ENCODE results near the gene UPK3A. TPM values are rescaled to one million over a fixed set of nuclear protein-coding genes. Genes with fewer than 3 reads are reported as not detected.

Gene UPK3A
- not detected for total RNA-seq
- polyA plus RNA-seq (2013, experiment 1 of 2), result 0.21 TPM
- not detected for polyA plus RNA-seq (2013, experiment 2 of 2)
- long read RNA-seq, experiment 1, result 0 reads
- long read RNA-seq, experiment 2, partial matches to known transcripts, result 0 of 1 reads
- long read RNA-seq, experiment 2, other reads (novel, unspliced or antisense), result 1 of 1 reads
- long read RNA-seq, experiment 3, result 0 reads
- long read RNA-seq, experiment 4, partial matches to known transcripts, result 1 of 1 reads
- long read RNA-seq, experiment 4, other reads (novel, unspliced or antisense), result 0 of 1 reads

- Histone ChIP-seq H3K4me1 (ENCODE audit: control insufficient read depth, insufficient read depth, low read length) (peaks cover 9% of the 10 kb centered on the region), H3K9ac (ENCODE audit: extremely low read depth, low read length, poor library complexity, severe bottlenecking) (no peak within 1 kb of the TSS), H3K27ac (ENCODE audit: low read depth, low read length) (no peak within 1 kb of the TSS), H3K9me3 (ENCODE audit: control insufficient read depth, low read length) (no peaks in the 10 kb centered on the region), H3K4me3 (ENCODE audit: low read length) (peak within 1 kb of the TSS; percentile 67), H3K36me3 (ENCODE audit: control insufficient read depth, insufficient read depth, low read length) (no peaks in the 10 kb centered on the region), H3K27me3 (ENCODE audit: control insufficient read depth, insufficient read depth, low read length, poor library complexity, severe bottlenecking) (peaks cover 42% of the 10 kb centered on the region)
- TF ChIP-seq CTCF (conservative IDR thresholded peaks at IDR 0.05), result no peak
- Mint-ChIP-seq H3K36me3 (ENCODE audit: low read depth) (no peaks in the 10 kb centered on the region), H3K27ac (no peak within 1 kb of the TSS), H3K4me3 (peak within 1 kb of the TSS; percentile 60), H3K4me1 (peaks cover 17% of the 10 kb centered on the region), H3K27me3 (ENCODE audit: insufficient read depth) (peaks cover 59% of the 10 kb centered on the region), H3K9me3 (no peaks in the 10 kb centered on the region)
- peak; percentile 96 for DNase-seq
- 5 to 23% methylated on average over 11 to 46 of the region's 46 CpGs for WGBS, 2 experiments (ENCODE audit: insufficient coverage in 1 of 2, insufficient read length in 1 of 2)
These were observed at the start of gene UPK3A for GRCh38 chr22:45284705-45285262. Gene UPK3A, plus strand, starts transcription at chr22:45284949. Its CDS starts 65 bp downstream, at chr22:45285014.

- Histone ChIP-seq H3K9ac (ENCODE audit: extremely low read depth, low read length, poor library complexity, severe bottlenecking) (no peak overlapping the region), H3K4me3 (ENCODE audit: low read length) (no peak overlapping the region), H3K27me3 (ENCODE audit: control insufficient read depth, insufficient read depth, low read length, poor library complexity, severe bottlenecking) (peaks cover 6% of the 10 kb centered on the region), H3K36me3 (ENCODE audit: control insufficient read depth, insufficient read depth, low read length) (peaks cover 5% of the 10 kb centered on the region), H3K9me3 (ENCODE audit: control insufficient read depth, low read length) (no peaks in the 10 kb centered on the region), H3K27ac (ENCODE audit: low read depth, low read length) (no peak overlapping the region), H3K4me1 (ENCODE audit: control insufficient read depth, insufficient read depth, low read length) (peaks cover 3% of the 10 kb centered on the region)
- no peak for TF ChIP-seq CTCF (conservative IDR thresholded peaks at IDR 0.05)
- H3K36me3 Mint-ChIP-seq (ENCODE audit: low read depth), result no peaks in the 10 kb centered on the region
- no peaks in the 10 kb centered on the region for H3K9me3 Mint-ChIP-seq
- 94 to 97% methylated on average over 22 to 23 of the region's 23 CpGs for WGBS, 2 experiments (ENCODE audit: insufficient coverage in 1 of 2, insufficient read length in 1 of 2)
- peaks cover 9% of the 10 kb centered on the region for H3K27me3 Mint-ChIP-seq (ENCODE audit: insufficient read depth)
- no peak overlapping the region for H3K4me3 Mint-ChIP-seq
- DNase-seq, result no peak
- peaks cover 11% of the 10 kb centered on the region for H3K4me1 Mint-ChIP-seq
- no peak overlapping the region for H3K27ac Mint-ChIP-seq
These were observed 49.5 kb upstream of the UPK3A start for GRCh38 chr22:45235101-45235777.

- H3K9me3 Mint-ChIP-seq, result no peaks in the 10 kb centered on the region
- no peak for DNase-seq
- H3K27me3 ChIP-seq (ENCODE audit: control insufficient read depth, insufficient read depth, low read length, poor library complexity, severe bottlenecking), result peaks cover 6% of the 10 kb centered on the region
- H3K4me3 ChIP-seq (ENCODE audit: low read length), result no peak overlapping the region
- no peak overlapping the region for H3K27ac Mint-ChIP-seq
- no peak overlapping the region for H3K4me3 Mint-ChIP-seq
- H3K27ac ChIP-seq (ENCODE audit: low read depth, low read length), result no peak overlapping the region
- H3K4me1 ChIP-seq (ENCODE audit: control insufficient read depth, insufficient read depth, low read length), result peaks cover 3% of the 10 kb centered on the region
- no peak overlapping the region for H3K9ac ChIP-seq (ENCODE audit: extremely low read depth, low read length, poor library complexity, severe bottlenecking)
- H3K36me3 ChIP-seq (ENCODE audit: control insufficient read depth, insufficient read depth, low read length), result peaks cover 5% of the 10 kb centered on the region
- peaks cover 11% of the 10 kb centered on the region for H3K4me1 Mint-ChIP-seq
- 93 to 94% methylated on average over 11 to 20 of the region's 20 CpGs for WGBS, 2 experiments (ENCODE audit: insufficient coverage in 1 of 2, insufficient read length in 1 of 2)
- no peaks in the 10 kb centered on the region for H3K9me3 ChIP-seq (ENCODE audit: control insufficient read depth, low read length)
- TF ChIP-seq CTCF (conservative IDR thresholded peaks at IDR 0.05), result no peak
- peaks cover 9% of the 10 kb centered on the region for H3K27me3 Mint-ChIP-seq (ENCODE audit: insufficient read depth)
- H3K36me3 Mint-ChIP-seq (ENCODE audit: low read depth), result no peaks in the 10 kb centered on the region
These were observed 48.9 kb upstream of the UPK3A start for GRCh38 chr22:45235851-45236342.

All from endodermal cell (in vitro differentiated cells).